ENCODE results near the gene TMEM222. TPM values are rescaled to one million over a fixed set of nuclear protein-coding genes. Genes with fewer than 3 reads are reported as not detected.

The TMEM222 gene
- total RNA-seq, 1 experiment from 2014 or later = 38.3 TPM

DNA sequence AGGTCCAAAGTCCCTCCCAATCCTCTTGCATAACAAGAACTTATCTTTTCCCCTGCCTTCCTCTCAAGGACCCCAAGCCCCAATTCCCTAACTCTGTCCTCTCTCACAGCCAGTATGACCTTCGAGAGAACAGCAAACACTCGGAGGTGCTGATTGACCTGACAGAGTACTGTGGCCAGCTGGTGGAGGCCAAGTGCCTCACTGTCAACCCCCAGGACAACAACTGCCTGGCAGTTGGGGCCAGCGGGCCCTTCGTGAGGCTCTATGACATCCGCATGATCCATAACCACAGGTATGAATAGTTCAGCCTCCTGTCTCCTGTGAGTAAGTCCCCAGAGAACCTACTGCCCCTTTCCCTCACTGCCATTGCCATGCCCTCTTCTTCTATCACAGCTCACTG is 29.9 kb upstream of the TMEM222 start:
- DNase-seq (ENCODE audit: unreplicated experiment) = no peak
- BruUV-seq (replicated peaks) = no TSS peak
- Mint-ChIP-seq H3K27me3 (ENCODE audit: insufficient read depth, unreplicated experiment) (no peaks in the 10 kb centered on the region), H3K4me3 (ENCODE audit: unreplicated experiment) (no peak overlapping the region), H3K36me3 (ENCODE audit: insufficient read depth, unreplicated experiment) (peaks cover 42% of the 10 kb centered on the region), H3K4me1 (ENCODE audit: insufficient read depth, unreplicated experiment) (no peaks in the 10 kb centered on the region), H3K9me3 (ENCODE audit: unreplicated experiment) (no peaks in the 10 kb centered on the region), H3K27ac (ENCODE audit: low read depth, unreplicated experiment) (peak overlapping the region; percentile 16)
- CTCF ChIA-PET = interaction anchor here (0.6 kb wide), 2 partner anchors 105 to 245 kb away, joined by 3 read pairs; no protein-coding TSS in a partner anchor
- TF ChIP-seq CTCF (IDR thresholded peaks at IDR 0.05; ENCODE audit: unreplicated experiment) = no peak
- intact Hi-C loops (cut with micrococcal nuclease) = no loop called here
- POLR2A ChIA-PET = no interaction called here

DNA sequence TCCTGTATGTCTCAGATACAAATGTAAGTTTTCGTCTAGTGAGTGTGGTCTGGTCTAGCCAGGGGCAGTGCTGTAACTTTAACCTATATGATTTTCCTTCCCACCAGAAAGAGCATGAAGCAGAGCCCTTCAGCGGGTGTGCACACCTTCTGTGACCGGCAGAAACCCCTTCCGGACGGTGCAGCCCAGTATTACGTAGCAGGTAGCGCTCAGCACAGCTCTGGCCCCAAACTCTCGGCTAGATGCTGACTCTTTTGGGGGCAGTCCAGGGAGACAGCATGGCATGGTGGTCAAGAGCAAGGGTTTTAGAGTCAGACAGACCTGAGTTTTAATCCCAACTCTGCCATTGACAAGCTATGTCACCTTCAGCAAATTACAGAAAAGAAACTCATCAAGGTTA is 28.0 kb upstream of the TMEM222 start:
- no peaks in the 10 kb centered on the region for H3K9me3 Mint-ChIP-seq (ENCODE audit: unreplicated experiment)
- intact Hi-C loops (cut with micrococcal nuclease) = no loop called here
- no peak for DNase-seq (ENCODE audit: unreplicated experiment)
- H3K27ac Mint-ChIP-seq (ENCODE audit: low read depth, unreplicated experiment) = no peak overlapping the region
- no peak for TF ChIP-seq CTCF (IDR thresholded peaks at IDR 0.05; ENCODE audit: unreplicated experiment)
- ChIA-PET CTCF (interaction anchor here (0.6 to 13.1 kb wide), 11 partner anchors 9 to 297 kb away, joined by 3 to 225 read pairs (median 5); partner anchors contain the start of genes CD164L2 and GPR3), POLR2A (interaction anchor here (0.6 kb wide), 1 partner anchor 354 kb away, joined by 3 read pairs; no protein-coding TSS in a partner anchor)
- H3K4me3 Mint-ChIP-seq (ENCODE audit: unreplicated experiment) = no peak overlapping the region
- H3K27me3 Mint-ChIP-seq (ENCODE audit: insufficient read depth, unreplicated experiment) = no peaks in the 10 kb centered on the region
- BruUV-seq (replicated peaks) = no TSS peak
- H3K36me3 Mint-ChIP-seq (ENCODE audit: insufficient read depth, unreplicated experiment) = peaks cover 35% of the 10 kb centered on the region
- peaks cover under 1% of the 10 kb centered on the region for H3K4me1 Mint-ChIP-seq (ENCODE audit: insufficient read depth, unreplicated experiment)

DNA sequence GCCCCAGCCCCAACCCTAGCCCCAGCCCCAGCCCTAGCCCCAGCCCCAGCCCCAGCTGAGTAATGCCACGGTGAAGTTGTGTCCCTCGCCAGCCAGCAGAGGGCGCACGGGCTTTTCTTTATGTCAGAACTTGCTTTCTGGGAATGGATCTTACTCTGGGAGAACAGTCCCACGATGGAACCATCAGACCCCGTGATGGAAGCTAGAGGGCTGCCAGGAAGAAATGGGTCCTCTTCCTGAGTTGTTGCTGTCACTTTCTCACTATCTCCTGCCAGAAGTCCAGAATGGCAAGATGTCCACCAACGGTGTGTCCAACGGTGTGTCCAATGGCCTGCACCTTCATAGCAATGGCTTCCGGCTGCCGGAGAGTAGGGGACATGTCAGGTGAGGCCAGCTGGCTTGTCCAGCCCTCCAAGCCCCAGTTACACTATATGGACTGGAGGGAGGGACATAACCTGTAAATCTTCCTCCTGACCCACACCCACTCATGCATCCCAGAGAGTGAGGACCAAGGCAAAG is 25.1 kb upstream of the TMEM222 start:
- DNase-seq (ENCODE audit: unreplicated experiment) = peak; percentile 56
- H3K4me3 Mint-ChIP-seq (ENCODE audit: unreplicated experiment) = no peak overlapping the region
- peaks cover 13% of the 10 kb centered on the region for H3K4me1 Mint-ChIP-seq (ENCODE audit: insufficient read depth, unreplicated experiment)
- H3K27me3 Mint-ChIP-seq (ENCODE audit: insufficient read depth, unreplicated experiment) = no peaks in the 10 kb centered on the region
- peaks cover 31% of the 10 kb centered on the region for H3K36me3 Mint-ChIP-seq (ENCODE audit: insufficient read depth, unreplicated experiment)
- CTCF ChIA-PET = interaction anchor here (0.6 to 13.1 kb wide), 43 partner anchors 11 to 422 kb away, joined by 3 to 225 read pairs (median 6); partner anchors contain the start of genes AHDC1, CD164L2, GPR3 and MAP3K6
- intact Hi-C loops (cut with micrococcal nuclease) = loop anchor here (5.0 kb wide), 3 partner anchors 255 to 365 kb away; no protein-coding TSS in a partner anchor
- H3K9me3 Mint-ChIP-seq (ENCODE audit: unreplicated experiment) = no peaks in the 10 kb centered on the region
- POLR2A ChIA-PET = interaction anchor here (0.7 to 3.3 kb wide), 5 partner anchors 26 to 143 kb away, joined by 3 to 18 read pairs (median 3); partner anchors contain the start of gene TMEM222
- TF ChIP-seq CTCF (IDR thresholded peaks at IDR 0.05; ENCODE audit: unreplicated experiment) = peak; percentile 61
- no peak overlapping the region for H3K27ac Mint-ChIP-seq (ENCODE audit: low read depth, unreplicated experiment)
- BruUV-seq (replicated peaks) = no TSS peak

GRCh38 chr1:27297903-27298302 is 24.1 kb upstream of the TMEM222 start:
- CTCF ChIA-PET = interaction anchor here (0.5 to 13.1 kb wide), 29 partner anchors 10 to 371 kb away, joined by 3 to 225 read pairs (median 7); partner anchors contain the start of genes AHDC1, CD164L2, GPR3 and MAP3K6
- Mint-ChIP-seq H3K27me3 (ENCODE audit: insufficient read depth, unreplicated experiment) (no peaks in the 10 kb centered on the region), H3K9me3 (ENCODE audit: unreplicated experiment) (no peaks in the 10 kb centered on the region), H3K4me1 (ENCODE audit: insufficient read depth, unreplicated experiment) (peaks cover 13% of the 10 kb centered on the region), H3K27ac (ENCODE audit: low read depth, unreplicated experiment) (no peak overlapping the region), H3K36me3 (ENCODE audit: insufficient read depth, unreplicated experiment) (peaks cover 33% of the 10 kb centered on the region), H3K4me3 (ENCODE audit: unreplicated experiment) (no peak overlapping the region)
- no peak for TF ChIP-seq CTCF (IDR thresholded peaks at IDR 0.05; ENCODE audit: unreplicated experiment)
- intact Hi-C loops (cut with micrococcal nuclease) = loop anchor here (5.0 kb wide), 3 partner anchors 256 to 364 kb away; no protein-coding TSS in a partner anchor
- no peak for DNase-seq (ENCODE audit: unreplicated experiment)
- BruUV-seq (replicated peaks) = no TSS peak
- POLR2A ChIA-PET = interaction anchor here (0.6 to 3.3 kb wide), 3 partner anchors 25 to 145 kb away, joined by 3 to 18 read pairs (median 3); partner anchors contain the start of gene TMEM222
